GM20000 (cell line): ENCODE measurements around the gene PRTN3.

Experiments used
- DNase-seq: peaks from one replicate; pipeline ENCODE4 v3.0.0; 2012; ENCODE audit warnings: low spot score
- TF ChIP-seq, protein P1 (sequence below): IDR thresholded peaks from 2 replicates; pipeline ENCODE4 v1.5.1; 2012; ENCODE audit warnings: mild to moderate bottlenecking, control low read depth; ENCODE audit errors: extremely low read depth, missing control alignments

The PRTN3 gene

DNA sequence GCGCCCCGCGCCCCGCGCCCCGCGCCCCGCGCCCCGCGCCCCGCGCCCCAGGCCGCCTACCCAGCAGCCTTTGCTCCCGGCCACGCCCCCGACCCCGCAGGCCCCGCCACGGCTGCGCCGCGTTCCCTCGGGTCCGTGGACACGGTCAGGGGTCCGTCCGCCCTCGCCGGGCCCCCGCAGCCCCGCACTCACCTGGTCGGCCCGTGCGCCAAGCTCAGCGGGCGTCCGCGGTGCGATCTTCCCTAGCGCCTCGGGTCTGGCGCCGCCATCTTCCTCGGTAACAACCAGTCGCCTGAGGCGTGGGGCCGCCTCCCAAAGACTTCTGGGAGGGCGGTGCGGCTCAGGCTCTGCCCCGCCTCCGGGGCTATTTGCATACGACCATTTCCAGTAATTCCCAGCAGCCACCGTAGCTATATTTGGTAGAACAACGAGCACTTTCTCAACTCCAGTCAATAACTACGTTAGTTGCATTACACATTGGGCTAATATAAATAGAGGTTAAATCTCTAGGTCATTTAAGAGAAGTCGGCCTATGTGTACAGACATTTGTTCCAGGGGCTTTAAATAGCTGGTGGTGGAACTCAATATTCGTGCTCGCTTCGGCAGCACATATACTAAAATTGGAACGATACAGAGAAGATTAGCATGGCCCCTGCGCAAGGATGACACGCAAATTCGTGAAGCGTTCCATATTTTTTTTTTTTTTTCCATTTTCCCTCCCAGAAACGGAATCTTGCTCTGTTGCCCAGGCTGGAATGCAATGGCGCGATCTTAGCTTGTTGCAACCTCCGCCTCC is 52.3 kb downstream of the PRTN3 start, which contains the start of the genes MED16 and RNU6-9:
MED16 (minus strand) TSS at position 294 of the 796 bp plus-strand sequence. CDS start 2,056 bp downstream, outside the sequence.
RNU6-9 (plus strand) TSS at position 591 of the 796 bp plus-strand sequence.
- TF ChIP-seq, protein P1, sequence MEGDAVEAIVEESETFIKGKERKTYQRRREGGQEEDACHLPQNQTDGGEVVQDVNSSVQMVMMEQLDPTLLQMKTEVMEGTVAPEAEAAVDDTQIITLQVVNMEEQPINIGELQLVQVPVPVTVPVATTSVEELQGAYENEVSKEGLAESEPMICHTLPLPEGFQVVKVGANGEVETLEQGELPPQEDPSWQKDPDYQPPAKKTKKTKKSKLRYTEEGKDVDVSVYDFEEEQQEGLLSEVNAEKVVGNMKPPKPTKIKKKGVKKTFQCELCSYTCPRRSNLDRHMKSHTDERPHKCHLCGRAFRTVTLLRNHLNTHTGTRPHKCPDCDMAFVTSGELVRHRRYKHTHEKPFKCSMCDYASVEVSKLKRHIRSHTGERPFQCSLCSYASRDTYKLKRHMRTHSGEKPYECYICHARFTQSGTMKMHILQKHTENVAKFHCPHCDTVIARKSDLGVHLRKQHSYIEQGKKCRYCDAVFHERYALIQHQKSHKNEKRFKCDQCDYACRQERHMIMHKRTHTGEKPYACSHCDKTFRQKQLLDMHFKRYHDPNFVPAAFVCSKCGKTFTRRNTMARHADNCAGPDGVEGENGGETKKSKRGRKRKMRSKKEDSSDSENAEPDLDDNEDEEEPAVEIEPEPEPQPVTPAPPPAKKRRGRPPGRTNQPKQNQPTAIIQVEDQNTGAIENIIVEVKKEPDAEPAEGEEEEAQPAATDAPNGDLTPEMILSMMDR, result no peak
- peak; percentile 100 for DNase-seq

DNA sequence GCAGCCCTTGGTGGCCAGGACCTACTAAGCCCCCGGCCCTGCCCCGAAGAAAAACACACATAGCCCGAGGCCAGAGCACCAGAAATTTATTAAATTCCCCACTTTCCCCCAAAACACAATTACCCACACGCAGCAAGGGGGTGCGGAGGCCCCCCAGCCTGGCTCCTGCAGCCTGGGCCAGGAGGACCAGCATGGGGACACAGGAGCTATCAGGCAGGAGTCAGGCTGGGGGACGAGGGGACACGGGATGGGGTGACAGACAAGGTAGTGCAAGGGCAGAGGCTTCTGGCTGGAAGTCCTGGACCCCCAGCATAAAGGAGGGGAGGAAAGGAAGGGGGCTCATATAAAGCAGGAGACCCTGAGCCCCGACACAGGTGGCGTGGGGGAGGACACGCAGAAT is 55.6 kb downstream of the PRTN3 start:
- TF ChIP-seq, protein P1, result no peak
- no peak for DNase-seq

DNA sequence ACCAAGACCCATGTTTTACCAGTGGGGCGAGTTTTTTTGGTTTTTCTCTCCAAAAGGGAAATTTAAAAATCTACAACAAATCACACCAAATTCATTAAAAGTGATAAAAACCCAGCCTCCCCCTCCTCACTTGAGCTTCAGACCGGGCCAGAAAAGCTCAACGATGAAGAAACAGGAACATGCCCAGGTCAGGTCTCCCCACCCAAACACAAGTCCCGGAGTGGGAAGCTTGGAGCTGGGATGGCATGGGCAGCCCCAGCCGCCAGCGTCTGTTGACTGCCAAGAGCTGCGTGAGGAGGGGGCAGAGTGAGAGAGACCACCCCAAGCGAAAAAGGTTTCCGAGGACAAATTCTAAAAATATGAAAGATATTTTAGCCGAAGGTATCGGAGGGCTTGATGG is 56.2 kb downstream of the PRTN3 start:
- TF ChIP-seq, protein P1, result no peak
- DNase-seq, result no peak

DNA sequence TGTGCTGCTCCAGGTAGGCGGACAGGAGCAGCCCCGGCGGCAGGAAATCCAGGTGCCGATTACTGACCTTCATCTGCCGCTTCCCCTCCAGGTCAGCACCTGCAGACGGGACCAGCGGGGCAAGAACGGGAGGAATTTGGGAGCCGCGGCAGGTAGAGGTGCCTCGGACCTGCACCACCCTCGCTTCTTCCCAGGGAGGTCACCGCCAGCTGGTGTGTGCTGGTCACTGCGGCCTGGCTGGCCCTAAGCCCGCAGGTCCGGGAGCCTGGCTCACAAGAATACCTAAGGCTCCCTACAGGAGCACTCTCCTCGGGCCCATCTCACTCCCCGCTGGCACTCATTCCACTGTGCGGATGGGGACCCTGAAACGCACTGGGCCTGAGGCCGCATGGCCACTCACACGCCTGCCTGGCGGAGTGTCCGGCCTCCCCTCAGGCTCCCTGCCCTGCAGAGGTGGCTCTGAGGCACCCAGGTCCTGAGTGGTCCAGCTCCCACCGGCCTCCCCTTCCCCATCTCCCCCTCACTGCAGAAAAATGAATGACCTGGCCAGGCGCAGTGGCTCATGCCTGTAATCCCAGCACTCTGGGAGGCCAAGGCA is 56.7 kb downstream of the PRTN3 start:
- TF ChIP-seq, protein P1, result no peak
- no peak for DNase-seq
